Endothelial cell of umbilical vein (primary cell): Measurements from ENCODE around the gene CD80.

Experiments used
- CTCF ChIP-seq, 2 donors: IDR thresholded peaks; 1 replicate in 1 of 2; 2 replicates in 1 of 2; pipeline ENCODE4 v1.5.1; 2011; ENCODE audit warnings: low read length in 2 of 2, mild to moderate bottlenecking in 2 of 2, moderate library complexity in 2 of 2, control low read depth in 1 of 2, inconsistent platforms in 1 of 2, low read depth in 1 of 2; ENCODE audit not compliant: insufficient read depth in 1 of 2; ENCODE audit errors: extremely low read depth in 1 of 2
- EZH2 ChIP-seq: IDR thresholded peaks from 2 replicates; pipeline ENCODE4 v1.6.1; 2012; ENCODE audit warnings: borderline replicate concordance, low read depth, mild to moderate bottlenecking, moderate library complexity, low read length, inconsistent platforms; ENCODE audit not compliant: severe bottlenecking
- FOS ChIP-seq: IDR thresholded peaks from 2 replicates; pipeline ENCODE4 v1.6.1; 2011; ENCODE audit warnings: mild to moderate bottlenecking, low read length, moderate library complexity, borderline replicate concordance; ENCODE audit not compliant: insufficient read depth
- GATA2 ChIP-seq: IDR thresholded peaks from 2 replicates; pipeline ENCODE4 v1.7.0; 2011; ENCODE audit warnings: low read depth, mild to moderate bottlenecking, moderate library complexity, mixed read lengths, low read length; ENCODE audit not compliant: insufficient read length, insufficient read depth
- JUN ChIP-seq: IDR thresholded peaks from 2 replicates; pipeline ENCODE4 v1.6.1; 2011; ENCODE audit warnings: borderline replicate concordance, low read depth; ENCODE audit not compliant: insufficient read length, insufficient read depth
- MAX ChIP-seq: IDR thresholded peaks from 2 replicates; pipeline ENCODE4 v1.6.1; 2011; ENCODE audit not compliant: insufficient read depth, insufficient read length
- MYC ChIP-seq: IDR thresholded peaks from one replicate; pipeline ENCODE4 v1.6.1; 2011; ENCODE audit warnings: mild to moderate bottlenecking, low read depth, low read length
- POLR2A ChIP-seq: IDR thresholded peaks from 2 replicates; pipeline ENCODE4 v1.6.1; 2012; ENCODE audit warnings: low read depth, mild to moderate bottlenecking, control low read depth, low read length
- POLR2AphosphoS5 ChIP-seq: IDR thresholded peaks from 2 replicates; pipeline ENCODE4 v1.6.1; 2012; ENCODE audit warnings: low read depth, mild to moderate bottlenecking, control low read depth, low read length, moderate library complexity; ENCODE audit not compliant: insufficient read depth

GRCh38 chr3:119543147-119543546, 16.3 kb downstream of the CD80 start:
- TF ChIP-seq CTCF (IDR thresholded peaks at IDR 0.05; ENCODE audit: extremely low read depth in 1 of 2, insufficient read depth in 1 of 2, low read depth in 1 of 2, low read length in 2 of 2) (no peak), EZH2 (no peak), POLR2A (no peak), POLR2AphosphoS5 (no peak), MAX (no peak), JUN (no peak), MYC (no peak), FOS (no peak), GATA2 (no peak)
